GM23338 (cell line): ENCODE data around the gene GARIN6. TPM values are rescaled to one million over a fixed set of nuclear protein-coding genes. Genes with fewer than 3 reads are reported as not detected.

Source experiments
- CREB1 ChIP-seq: fragments of 250-450 bp; sonication (Bioruptor Pico); IDR thresholded peaks from 2 replicates; pipeline ENCODE4 v1.5.0; 2020; ENCODE audit warnings: low read depth, mild to moderate bottlenecking, moderate library complexity
- EZH2phosphoT487 ChIP-seq: fragments of 200-600 bp; sonication (generic); IDR thresholded peaks from one replicate; pipeline ENCODE4 v1.8.1; 2018; ENCODE audit warnings: antibody characterized with exemption; ENCODE audit not compliant: unreplicated experiment
- NANOG ChIP-seq: IDR thresholded peaks from 2 replicates; pipeline ENCODE4 v1.6.1; 2016; ENCODE audit warnings: antibody characterized with exemption, borderline replicate concordance
- polyA plus RNA-seq: library from polyadenylated mRNA; unstranded; fragments of >200 nt; fragmentation: Nextera tagmentation; extraction: Ambion mirVana; gene quantifications from 2 replicates; pipeline ENCODE4 v1.2.1, GENCODE V29; 2016
- total RNA-seq: library from RNA; depleted of rRNA; stranded (reverse); fragments of >200 nt; shearing (Covaris generic); gene quantifications from 2 replicates; pipeline ENCODE4 v1.2.3, GENCODE V29; 2014
- TF ChIP-seq, protein P1 (sequence below): fragments of 250-450 bp; sonication (Bioruptor Pico); IDR thresholded peaks from 2 replicates; pipeline ENCODE4 v1.5.0; 2020; ENCODE audit warnings: mild to moderate bottlenecking, moderate library complexity

The GARIN6 gene
- total and polyA plus RNA-seq, 2 experiments from 2014 or later = 0.44 TPM; not detected in 1

DNA sequence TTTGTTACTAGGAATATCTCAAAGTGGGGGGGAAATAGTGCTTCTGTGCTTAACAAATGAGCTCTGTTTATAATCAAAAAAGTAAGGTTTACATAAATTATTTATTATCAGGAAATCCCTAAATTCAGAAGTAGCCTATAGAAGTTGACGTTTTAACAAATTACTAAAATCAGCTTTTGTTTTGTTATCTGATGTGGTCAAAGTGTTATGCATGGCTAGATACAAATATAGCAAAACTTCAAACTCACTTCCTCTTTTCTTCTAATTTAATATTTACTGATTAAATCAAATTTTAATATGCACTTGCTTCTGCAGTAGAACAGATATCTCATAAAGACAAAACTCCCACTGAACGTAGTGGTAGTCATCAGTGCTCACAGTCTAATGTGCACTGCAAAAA lies 47.5 kb downstream of the GARIN6 start (continued):
- TF ChIP-seq NANOG = no peak
- no peak for TF ChIP-seq CREB1
- TF ChIP-seq, protein P1, sequence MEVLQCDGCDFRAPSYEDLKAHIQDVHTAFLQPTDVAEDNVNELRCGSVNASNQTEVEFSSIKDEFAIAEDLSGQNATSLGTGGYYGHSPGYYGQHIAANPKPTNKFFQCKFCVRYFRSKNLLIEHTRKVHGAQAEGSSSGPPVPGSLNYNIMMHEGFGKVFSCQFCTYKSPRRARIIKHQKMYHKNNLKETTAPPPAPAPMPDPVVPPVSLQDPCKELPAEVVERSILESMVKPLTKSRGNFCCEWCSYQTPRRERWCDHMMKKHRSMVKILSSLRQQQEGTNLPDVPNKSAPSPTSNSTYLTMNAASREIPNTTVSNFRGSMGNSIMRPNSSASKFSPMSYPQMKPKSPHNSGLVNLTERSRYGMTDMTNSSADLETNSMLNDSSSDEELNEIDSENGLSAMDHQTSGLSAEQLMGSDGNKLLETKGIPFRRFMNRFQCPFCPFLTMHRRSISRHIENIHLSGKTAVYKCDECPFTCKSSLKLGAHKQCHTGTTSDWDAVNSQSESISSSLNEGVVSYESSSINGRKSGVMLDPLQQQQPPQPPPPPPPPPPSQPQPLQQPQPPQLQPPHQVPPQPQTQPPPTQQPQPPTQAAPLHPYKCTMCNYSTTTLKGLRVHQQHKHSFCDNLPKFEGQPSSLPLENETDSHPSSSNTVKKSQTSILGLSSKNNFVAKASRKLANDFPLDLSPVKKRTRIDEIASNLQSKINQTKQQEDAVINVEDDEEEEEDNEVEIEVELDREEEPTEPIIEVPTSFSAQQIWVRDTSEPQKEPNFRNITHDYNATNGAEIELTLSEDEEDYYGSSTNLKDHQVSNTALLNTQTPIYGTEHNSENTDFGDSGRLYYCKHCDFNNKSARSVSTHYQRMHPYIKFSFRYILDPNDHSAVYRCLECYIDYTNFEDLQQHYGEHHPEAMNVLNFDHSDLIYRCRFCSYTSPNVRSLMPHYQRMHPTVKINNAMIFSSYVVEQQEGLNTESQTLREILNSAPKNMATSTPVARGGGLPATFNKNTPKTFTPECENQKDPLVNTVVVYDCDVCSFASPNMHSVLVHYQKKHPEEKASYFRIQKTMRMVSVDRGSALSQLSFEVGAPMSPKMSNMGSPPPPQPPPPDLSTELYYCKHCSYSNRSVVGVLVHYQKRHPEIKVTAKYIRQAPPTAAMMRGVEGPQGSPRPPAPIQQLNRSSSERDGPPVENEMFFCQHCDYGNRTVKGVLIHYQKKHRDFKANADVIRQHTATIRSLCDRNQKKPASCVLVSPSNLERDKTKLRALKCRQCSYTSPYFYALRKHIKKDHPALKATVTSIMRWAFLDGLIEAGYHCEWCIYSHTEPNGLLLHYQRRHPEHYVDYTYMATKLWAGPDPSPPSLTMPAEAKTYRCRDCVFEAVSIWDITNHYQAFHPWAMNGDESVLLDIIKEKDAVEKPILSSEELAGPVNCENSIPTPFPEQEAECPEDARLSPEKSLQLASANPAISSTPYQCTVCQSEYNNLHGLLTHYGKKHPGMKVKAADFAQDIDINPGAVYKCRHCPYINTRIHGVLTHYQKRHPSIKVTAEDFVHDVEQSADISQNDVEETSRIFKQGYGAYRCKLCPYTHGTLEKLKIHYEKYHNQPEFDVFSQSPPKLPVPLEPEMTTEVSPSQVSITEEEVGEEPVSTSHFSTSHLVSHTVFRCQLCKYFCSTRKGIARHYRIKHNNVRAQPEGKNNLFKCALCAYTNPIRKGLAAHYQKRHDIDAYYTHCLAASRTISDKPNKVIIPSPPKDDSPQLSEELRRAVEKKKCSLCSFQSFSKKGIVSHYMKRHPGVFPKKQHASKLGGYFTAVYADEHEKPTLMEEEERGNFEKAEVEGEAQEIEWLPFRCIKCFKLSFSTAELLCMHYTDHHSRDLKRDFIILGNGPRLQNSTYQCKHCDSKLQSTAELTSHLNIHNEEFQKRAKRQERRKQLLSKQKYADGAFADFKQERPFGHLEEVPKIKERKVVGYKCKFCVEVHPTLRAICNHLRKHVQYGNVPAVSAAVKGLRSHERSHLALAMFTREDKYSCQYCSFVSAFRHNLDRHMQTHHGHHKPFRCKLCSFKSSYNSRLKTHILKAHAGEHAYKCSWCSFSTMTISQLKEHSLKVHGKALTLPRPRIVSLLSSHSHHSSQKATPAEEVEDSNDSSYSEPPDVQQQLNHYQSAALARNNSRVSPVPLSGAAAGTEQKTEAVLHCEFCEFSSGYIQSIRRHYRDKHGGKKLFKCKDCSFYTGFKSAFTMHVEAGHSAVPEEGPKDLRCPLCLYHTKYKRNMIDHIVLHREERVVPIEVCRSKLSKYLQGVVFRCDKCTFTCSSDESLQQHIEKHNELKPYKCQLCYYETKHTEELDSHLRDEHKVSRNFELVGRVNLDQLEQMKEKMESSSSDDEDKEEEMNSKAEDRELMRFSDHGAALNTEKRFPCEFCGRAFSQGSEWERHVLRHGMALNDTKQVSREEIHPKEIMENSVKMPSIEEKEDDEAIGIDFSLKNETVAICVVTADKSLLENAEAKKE (CRISPR knock-in tag) = no peak
- no peak for TF ChIP-seq EZH2phosphoT487
